Measurements from ENCODE around the gene SEC16A.

SEC16A gene

DNA sequence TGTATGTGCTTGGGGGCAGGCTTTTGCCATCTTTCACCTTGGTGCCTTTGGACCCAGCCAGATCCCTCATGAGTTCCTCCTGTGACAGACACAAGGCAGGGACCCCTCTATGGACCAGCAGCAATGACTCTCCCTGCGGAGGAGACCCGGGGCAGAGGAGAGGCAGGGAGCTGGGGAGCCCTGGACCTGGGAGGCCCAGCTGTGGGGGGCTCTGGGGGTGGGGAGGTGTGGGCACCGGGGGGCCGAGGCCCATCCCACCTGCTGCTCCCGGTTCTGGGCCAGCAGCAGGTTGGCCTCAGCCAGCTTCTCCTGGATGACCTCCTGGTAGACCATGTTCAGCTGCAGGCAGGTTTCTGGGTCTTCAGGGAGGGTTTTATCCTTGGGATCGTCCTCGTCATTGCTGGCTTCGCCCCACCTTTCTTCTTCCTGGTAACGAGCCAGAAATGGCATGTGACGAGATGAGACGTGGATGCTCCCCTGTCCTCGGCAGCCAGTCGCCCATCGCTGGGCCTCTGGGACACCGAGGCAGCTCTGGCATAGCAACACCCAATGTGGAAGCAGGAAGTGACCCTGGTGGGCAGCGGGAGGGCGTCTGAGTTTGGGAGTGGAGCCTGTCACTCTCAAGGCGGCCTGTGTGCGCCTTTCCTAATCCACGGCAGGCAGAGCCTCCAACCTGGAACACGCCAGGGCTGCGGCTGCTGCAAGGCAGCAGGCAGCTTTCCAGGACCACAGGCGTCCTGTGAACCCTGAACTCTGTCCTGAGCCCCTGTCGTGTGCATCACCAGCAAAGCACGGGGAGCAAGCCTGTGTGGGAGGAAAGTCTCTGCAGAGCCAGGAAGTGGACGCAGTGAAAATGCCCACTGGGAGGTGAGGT lies 87.3 kb downstream of the SEC16A start:
- peaks cover 33% of the 10 kb centered on the region for H3K36me3 ChIP-seq (ENCODE audit: control insufficient read depth, insufficient read depth, low read length)
- H3K4me1 ChIP-seq (ENCODE audit: control insufficient read depth, insufficient read depth, low read length) = no peaks in the 10 kb centered on the region
- no peaks in the 10 kb centered on the region for H3K27me3 ChIP-seq (ENCODE audit: control insufficient read depth, insufficient read depth, low read length, poor library complexity, severe bottlenecking)
- H3K4me3 ChIP-seq (ENCODE audit: insufficient read depth, low read depth, low read length) = no peak overlapping the region
- 93% methylated on average over 26 of the region's 26 CpGs for WGBS, 2 experiments
- H3K9me3 ChIP-seq (ENCODE audit: control insufficient read depth, low read length) = no peaks in the 10 kb centered on the region
- H3K27ac ChIP-seq (ENCODE audit: insufficient read depth, low read depth, low read length, poor library complexity, severe bottlenecking) = no peak overlapping the region

DNA sequence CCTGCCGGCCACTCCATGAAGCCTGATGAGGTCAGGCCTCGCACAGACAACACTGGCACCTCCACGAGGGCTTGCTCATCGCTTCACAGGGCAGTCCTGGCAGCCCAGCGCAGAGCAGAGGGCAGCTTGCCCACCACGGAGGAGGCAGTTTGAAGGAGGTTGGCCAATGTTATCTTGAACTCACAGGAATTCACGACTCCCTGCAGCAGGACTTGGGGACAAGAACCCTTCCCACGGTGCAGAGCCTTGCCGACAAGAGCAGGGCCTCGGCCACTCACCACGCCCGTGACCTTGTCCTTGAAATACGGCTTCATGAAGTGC lies 87.9 kb downstream of the SEC16A start:
- H3K4me3 ChIP-seq (ENCODE audit: insufficient read depth, low read depth, low read length) = no peak overlapping the region
- no peak overlapping the region for H3K27ac ChIP-seq (ENCODE audit: insufficient read depth, low read depth, low read length, poor library complexity, severe bottlenecking)
- peaks cover 33% of the 10 kb centered on the region for H3K36me3 ChIP-seq (ENCODE audit: control insufficient read depth, insufficient read depth, low read length)
- no peaks in the 10 kb centered on the region for H3K9me3 ChIP-seq (ENCODE audit: control insufficient read depth, low read length)
- WGBS, 2 experiments = 96% methylated on average over 13 of the region's 13 CpGs
- no peaks in the 10 kb centered on the region for H3K27me3 ChIP-seq (ENCODE audit: control insufficient read depth, insufficient read depth, low read length, poor library complexity, severe bottlenecking)
- no peaks in the 10 kb centered on the region for H3K4me1 ChIP-seq (ENCODE audit: control insufficient read depth, insufficient read depth, low read length)

DNA sequence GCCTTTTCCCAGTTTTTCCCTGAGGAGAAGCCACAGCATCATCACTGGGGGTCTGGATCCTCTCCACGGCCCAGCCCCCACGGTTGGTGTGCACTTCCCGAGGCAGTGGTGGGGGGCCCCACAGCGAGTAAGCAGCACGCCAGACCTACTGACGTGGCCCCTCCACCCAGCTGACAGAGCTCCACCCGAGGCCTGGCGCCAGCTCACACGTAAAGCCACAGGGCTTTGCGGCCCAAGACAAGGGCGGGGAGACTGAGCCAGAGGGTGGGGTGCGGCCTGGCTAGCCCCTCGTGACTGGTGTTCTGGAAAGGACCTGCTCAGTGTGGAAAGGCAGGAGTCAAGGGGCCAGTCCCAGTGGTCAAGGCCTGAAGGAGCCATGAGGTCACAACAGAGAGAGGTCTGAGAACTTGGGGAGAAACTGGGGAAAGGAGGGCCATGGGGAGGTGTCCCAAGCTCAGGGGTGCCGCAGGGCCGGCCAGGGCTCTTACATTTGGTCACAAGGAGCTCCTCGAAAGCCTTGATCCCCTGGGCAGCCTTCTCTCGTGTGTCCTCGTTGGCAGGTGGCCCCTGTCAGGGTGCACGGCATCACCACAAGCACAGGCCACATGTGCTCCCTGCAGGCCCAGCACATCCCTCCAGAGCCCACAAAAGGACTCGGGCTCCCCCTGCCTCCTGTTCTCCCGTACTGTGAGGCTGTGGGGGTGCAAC lies 88.4 kb downstream of the SEC16A start:
- 96% methylated on average over 21 of the region's 21 CpGs for WGBS, 2 experiments

DNA sequence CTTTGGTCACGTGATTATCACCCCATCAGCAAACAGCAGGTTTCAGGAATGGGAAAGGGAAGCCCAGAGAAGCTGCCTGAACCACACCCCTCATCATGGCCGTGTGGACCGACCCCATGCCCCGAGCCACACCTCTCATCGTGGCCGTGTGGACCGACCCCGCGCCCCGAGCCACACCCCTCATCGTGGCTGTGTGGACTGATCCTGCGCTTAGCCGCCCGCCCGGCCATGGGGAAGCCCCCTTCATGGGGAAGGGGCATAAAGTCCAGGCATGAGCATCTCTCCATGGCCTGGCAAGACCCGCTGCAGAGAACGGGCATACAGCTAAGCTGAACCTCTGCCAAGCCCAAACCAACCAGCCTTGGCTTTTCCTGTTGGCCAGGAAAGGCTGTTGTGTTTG lies 89.3 kb downstream of the SEC16A start:
- 95 to 97% methylated on average over 17 of the region's 17 CpGs for WGBS, 2 experiments
- H3K27me3 ChIP-seq (ENCODE audit: control insufficient read depth, insufficient read depth, low read length, poor library complexity, severe bottlenecking) = no peaks in the 10 kb centered on the region
- peaks cover 47% of the 10 kb centered on the region for H3K36me3 ChIP-seq (ENCODE audit: control insufficient read depth, insufficient read depth, low read length)
- no peaks in the 10 kb centered on the region for H3K9me3 ChIP-seq (ENCODE audit: control insufficient read depth, low read length)
- H3K27ac ChIP-seq (ENCODE audit: insufficient read depth, low read depth, low read length, poor library complexity, severe bottlenecking) = no peak overlapping the region
- H3K4me1 ChIP-seq (ENCODE audit: control insufficient read depth, insufficient read depth, low read length) = no peaks in the 10 kb centered on the region
- H3K4me3 ChIP-seq (ENCODE audit: insufficient read depth, low read depth, low read length) = no peak overlapping the region

More for the DNA sequence above, 88.4 kb downstream of the SEC16A start:
- Histone ChIP-seq H3K27me3 (ENCODE audit: control insufficient read depth, insufficient read depth, low read length, poor library complexity, severe bottlenecking) (no peaks in the 10 kb centered on the region), H3K4me3 (ENCODE audit: insufficient read depth, low read depth, low read length) (no peak overlapping the region), H3K36me3 (ENCODE audit: control insufficient read depth, insufficient read depth, low read length) (peaks cover 39% of the 10 kb centered on the region), H3K4me1 (ENCODE audit: control insufficient read depth, insufficient read depth, low read length) (no peaks in the 10 kb centered on the region), H3K27ac (ENCODE audit: insufficient read depth, low read depth, low read length, poor library complexity, severe bottlenecking) (no peak overlapping the region), H3K9me3 (ENCODE audit: control insufficient read depth, low read length) (no peaks in the 10 kb centered on the region)

DNA sequence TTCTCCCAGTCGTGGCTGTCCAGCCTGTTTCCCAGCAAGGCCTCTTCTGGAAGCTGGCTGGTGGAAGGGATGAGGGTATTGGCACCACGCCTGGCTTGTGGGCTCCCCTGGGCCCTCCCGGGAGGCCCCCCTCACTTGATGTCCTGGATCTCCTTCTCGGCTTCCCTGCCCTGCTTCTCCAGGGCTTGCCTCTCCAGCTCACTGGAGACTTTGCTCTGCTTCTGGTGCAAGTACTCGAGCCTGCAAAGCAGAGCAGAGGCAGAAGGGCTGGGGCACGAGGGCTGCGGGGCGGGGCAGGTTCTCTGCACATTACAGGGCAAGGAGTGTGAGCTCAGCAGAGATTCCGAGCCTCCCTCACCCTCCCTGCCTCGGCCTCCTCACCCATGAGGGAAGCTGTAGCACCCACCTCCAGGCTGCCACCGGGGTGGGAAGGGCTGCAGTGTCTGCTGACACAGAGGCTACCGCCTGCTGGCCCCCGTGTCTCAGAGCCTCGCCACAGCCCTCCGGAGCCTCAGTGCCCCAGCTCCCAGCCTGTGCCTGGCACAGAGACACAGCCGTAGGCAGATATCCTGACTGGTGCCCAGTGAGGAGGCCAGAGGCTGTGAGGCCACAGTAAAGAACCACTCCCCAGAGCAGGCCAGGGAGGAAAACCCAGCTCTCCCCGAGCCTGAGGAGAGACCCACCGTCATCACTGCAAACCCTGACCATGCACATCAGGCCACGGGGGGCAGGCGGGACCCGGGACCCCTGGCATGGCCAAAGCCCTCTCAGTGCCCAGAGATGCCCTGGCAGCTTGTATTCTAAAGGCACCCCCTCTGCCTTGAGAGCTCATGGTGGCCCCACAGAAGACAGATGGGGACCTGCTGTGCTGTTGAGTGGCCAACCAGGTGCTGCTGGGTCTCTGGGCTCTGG lies 90.0 kb downstream of the SEC16A start:
- WGBS, 2 experiments = 91 to 93% methylated on average over 21 of the region's 21 CpGs
- no peaks in the 10 kb centered on the region for H3K9me3 ChIP-seq (ENCODE audit: control insufficient read depth, low read length)
- H3K4me3 ChIP-seq (ENCODE audit: insufficient read depth, low read depth, low read length) = no peak overlapping the region
- H3K27ac ChIP-seq (ENCODE audit: insufficient read depth, low read depth, low read length, poor library complexity, severe bottlenecking) = no peak overlapping the region
- no peaks in the 10 kb centered on the region for H3K4me1 ChIP-seq (ENCODE audit: control insufficient read depth, insufficient read depth, low read length)
- H3K36me3 ChIP-seq (ENCODE audit: control insufficient read depth, insufficient read depth, low read length) = peaks cover 52% of the 10 kb centered on the region
- H3K27me3 ChIP-seq (ENCODE audit: control insufficient read depth, insufficient read depth, low read length, poor library complexity, severe bottlenecking) = no peaks in the 10 kb centered on the region

DNA sequence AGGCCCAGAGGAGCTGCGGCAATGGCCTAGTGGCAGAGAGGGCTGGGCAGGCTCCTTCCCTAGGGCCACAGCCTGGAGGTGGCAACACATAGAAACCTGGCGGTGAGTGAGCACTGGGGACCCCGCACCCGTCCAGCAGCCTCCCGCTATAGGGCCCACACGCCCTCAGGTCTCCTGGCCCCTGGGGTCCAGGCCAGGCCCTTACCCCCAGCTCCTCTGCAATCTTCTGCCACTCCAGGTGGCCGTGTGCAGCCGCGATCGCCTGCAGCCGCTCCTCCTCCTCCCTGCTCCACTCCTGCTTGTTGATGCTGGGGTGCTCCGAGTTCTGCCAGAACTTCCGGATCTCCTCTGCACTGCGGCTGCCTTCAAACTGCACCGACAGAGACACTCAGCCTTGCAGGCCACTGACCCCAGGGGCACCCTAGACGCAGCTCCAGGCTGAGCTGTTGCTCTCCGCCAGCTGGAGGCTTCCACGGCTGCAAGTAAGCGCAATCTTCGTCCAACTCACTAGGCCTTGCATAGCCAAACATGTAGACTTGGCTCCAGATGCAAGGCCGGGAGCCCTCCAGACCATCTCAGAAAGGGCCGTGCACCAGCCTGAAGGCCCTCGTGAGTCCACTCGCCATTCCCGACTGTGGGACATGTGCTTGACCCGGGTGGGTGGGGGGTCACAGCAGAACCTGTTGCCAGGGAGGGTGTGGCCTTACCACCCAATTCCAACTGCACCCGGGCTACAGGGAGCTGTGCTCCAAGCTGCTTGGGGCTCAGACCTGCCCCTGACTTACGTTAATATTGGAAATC lies 90.9 kb downstream of the SEC16A start:
- H3K36me3 ChIP-seq (ENCODE audit: control insufficient read depth, insufficient read depth, low read length) = peaks cover 60% of the 10 kb centered on the region

More for the DNA sequence above, 90.9 kb downstream of the SEC16A start:
- H3K27ac ChIP-seq (ENCODE audit: insufficient read depth, low read depth, low read length, poor library complexity, severe bottlenecking) = no peak overlapping the region
- no peak overlapping the region for H3K4me3 ChIP-seq (ENCODE audit: insufficient read depth, low read depth, low read length)
- H3K27me3 ChIP-seq (ENCODE audit: control insufficient read depth, insufficient read depth, low read length, poor library complexity, severe bottlenecking) = no peaks in the 10 kb centered on the region
- 95 to 97% methylated on average over 28 of the region's 28 CpGs for WGBS, 2 experiments
- no peaks in the 10 kb centered on the region for H3K4me1 ChIP-seq (ENCODE audit: control insufficient read depth, insufficient read depth, low read length)
- no peaks in the 10 kb centered on the region for H3K9me3 ChIP-seq (ENCODE audit: control insufficient read depth, low read length)
